ENCODE results near the gene PAXX. TPM values are rescaled to one million over a fixed set of nuclear protein-coding genes. Genes with fewer than 3 reads are reported as not detected.

Gene PAXX
- total RNA-seq, 4 donors from 2014 or later: 52.3 to 92.4 (median 63.0) TPM

DNA sequence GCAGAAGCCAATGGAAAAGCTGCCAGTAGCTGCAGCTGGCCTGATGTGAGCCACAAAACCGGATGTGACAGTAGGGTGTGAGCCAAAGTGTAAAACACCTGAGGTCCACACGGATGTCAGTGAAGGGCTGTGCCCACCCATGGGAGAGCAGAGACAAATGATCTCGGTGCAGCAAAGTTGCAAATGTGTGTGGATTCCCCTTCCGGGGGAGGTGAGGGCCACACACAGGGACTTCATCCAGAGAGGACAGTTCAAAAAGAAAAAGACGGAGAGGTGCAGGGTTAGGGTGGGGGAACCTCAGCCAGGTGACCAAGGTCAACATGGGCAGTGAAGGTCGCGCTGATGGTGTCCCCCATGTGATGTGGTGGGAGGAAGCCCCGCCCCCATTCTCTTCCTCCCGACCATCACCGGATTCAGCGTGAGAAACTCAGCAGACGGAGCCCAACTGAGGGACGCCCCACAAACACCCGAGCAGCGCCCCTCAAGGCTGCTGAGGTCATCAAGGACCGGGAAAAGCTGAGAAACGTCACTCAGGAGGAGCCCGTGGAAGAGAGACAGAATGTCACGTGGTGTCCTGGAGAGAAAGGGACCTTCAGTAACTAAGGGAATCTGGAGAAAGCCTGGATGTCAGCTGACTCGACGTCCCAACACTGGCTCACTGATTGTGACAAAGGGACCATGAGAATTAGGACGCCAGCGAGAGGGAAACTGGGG is 26.3 kb upstream of the PAXX start:
- H3K27me3 ChIP-seq: no peaks in the 10 kb centered on the region
- TF ChIP-seq, protein P1, sequence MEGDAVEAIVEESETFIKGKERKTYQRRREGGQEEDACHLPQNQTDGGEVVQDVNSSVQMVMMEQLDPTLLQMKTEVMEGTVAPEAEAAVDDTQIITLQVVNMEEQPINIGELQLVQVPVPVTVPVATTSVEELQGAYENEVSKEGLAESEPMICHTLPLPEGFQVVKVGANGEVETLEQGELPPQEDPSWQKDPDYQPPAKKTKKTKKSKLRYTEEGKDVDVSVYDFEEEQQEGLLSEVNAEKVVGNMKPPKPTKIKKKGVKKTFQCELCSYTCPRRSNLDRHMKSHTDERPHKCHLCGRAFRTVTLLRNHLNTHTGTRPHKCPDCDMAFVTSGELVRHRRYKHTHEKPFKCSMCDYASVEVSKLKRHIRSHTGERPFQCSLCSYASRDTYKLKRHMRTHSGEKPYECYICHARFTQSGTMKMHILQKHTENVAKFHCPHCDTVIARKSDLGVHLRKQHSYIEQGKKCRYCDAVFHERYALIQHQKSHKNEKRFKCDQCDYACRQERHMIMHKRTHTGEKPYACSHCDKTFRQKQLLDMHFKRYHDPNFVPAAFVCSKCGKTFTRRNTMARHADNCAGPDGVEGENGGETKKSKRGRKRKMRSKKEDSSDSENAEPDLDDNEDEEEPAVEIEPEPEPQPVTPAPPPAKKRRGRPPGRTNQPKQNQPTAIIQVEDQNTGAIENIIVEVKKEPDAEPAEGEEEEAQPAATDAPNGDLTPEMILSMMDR (IDR thresholded peaks at IDR 0.05): no peak
- TF ChIP-seq POLR2A (IDR thresholded peaks at IDR 0.05): no peak
- H3K4me3 ChIP-seq: no peak overlapping the region
- DNase-seq: peak in 1 of 3 donors; percentile 64
- no peaks in the 10 kb centered on the region for H3K9me3 ChIP-seq
- peaks cover 0 to 26% (median 0%) of the 10 kb centered on the region in 4 donors for H3K4me1 ChIP-seq
- no peaks in the 10 kb centered on the region for H3K36me3 ChIP-seq
- H3K27ac ChIP-seq: peak overlapping the region in 1 of 4 donors; percentile 13

DNA sequence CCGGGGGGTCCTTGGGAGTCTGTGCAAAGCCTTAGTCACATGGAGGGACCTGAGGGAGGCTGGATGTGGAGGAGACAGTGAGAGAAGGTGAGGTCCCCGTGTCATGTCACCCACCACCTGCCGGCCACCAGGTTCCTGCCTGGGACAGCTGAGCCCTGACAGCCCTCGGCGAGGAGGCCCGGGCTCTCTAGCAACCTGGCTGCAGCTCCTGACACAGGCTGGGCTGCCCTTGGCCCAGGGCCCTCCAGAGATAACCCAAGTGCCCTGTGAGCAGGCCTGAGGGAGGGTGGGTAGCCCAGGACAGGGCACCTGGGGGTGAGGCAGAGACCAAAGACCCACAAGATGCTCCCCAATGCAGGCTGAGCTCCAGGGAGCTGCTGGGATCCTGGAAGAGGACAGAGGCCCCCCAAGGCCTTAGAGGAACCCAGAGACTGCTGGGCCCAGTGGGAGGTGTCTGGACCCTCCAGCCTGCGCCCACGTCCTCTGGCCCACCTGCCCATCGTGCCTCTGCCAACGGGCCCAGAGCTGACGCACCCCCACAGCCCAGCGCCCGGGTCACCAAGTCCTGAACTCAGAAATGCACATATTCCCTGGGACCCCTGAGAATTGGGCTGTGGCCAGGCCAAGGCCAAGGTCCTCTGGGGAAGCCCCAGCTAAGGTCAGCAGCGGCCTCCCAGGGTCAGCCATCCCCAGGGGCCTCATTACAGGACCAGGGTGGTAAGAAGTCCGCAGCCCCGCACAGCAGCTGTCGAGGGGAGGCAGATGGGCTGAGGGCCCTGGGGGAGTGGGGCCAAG is 23.7 kb upstream of the PAXX start:
- Histone ChIP-seq H3K4me3 (no peak overlapping the region), H3K27ac (no peak overlapping the region), H3K9me3 (no peaks in the 10 kb centered on the region), H3K36me3 (no peaks in the 10 kb centered on the region), H3K4me1 (peaks cover 0 to 26% (median 0%) of the 10 kb centered on the region in 4 donors), H3K27me3 (no peaks in the 10 kb centered on the region)
- TF ChIP-seq, protein P1 (IDR thresholded peaks at IDR 0.05): no peak
- no peak for DNase-seq

DNA sequence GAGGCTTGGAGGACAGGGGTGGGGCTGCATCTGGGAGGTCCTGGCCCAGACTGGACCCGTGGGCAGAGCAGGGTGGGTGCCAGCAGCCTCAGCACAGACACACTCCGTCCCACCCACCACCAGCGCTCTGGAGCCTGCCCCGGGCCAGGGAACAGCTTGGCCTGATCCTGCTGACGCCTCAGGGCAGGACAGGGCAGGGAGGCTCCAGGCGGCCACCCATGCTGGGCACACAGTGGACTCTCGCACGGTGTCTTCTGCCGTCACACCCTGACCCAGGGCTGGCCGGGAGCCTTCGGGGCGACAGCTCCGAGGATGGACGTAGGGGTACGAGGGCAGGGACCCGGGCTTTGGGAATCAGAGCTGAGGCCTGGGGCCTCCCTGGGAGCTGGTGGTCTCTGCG is 23.1 kb upstream of the PAXX start:
- DNase-seq: no peak
- Histone ChIP-seq H3K36me3 (no peaks in the 10 kb centered on the region), H3K4me1 (peaks cover 0 to 23% (median 0%) of the 10 kb centered on the region in 4 donors), H3K27ac (no peak overlapping the region), H3K4me3 (no peak overlapping the region), H3K27me3 (no peaks in the 10 kb centered on the region), H3K9me3 (no peaks in the 10 kb centered on the region)
- TF ChIP-seq, protein P1 (IDR thresholded peaks at IDR 0.05): no peak
- TF ChIP-seq POLR2A (IDR thresholded peaks at IDR 0.05): no peak

DNA sequence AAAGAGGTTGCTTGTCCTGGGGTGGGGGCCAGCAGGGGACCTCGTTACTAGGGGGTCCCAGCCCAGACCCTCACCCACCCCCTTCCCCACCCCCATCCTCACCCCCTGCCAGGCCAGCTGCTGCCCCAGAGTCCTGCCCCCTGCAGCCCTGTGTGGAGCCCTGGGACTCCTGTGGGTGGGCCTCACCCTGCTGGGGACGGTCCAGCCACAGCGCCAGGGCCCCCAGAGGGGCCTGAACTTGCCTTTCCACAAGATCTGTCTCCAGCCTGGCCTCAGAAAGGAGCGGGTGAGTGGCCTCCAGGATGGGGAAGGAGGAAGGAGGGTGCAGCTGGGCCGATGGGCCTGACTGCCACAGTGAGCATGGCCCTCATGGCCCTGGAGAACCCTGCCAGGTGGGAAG is 22.4 kb upstream of the PAXX start:
- Histone ChIP-seq H3K9me3 (no peaks in the 10 kb centered on the region), H3K36me3 (no peaks in the 10 kb centered on the region), H3K27ac (no peak overlapping the region), H3K27me3 (no peaks in the 10 kb centered on the region), H3K4me3 (no peak overlapping the region), H3K4me1 (peaks cover 0 to 17% (median 0%) of the 10 kb centered on the region in 4 donors)
- TF ChIP-seq, protein P1 (IDR thresholded peaks at IDR 0.05): no peak
- no peak for TF ChIP-seq POLR2A (IDR thresholded peaks at IDR 0.05)
- DNase-seq: no peak

DNA sequence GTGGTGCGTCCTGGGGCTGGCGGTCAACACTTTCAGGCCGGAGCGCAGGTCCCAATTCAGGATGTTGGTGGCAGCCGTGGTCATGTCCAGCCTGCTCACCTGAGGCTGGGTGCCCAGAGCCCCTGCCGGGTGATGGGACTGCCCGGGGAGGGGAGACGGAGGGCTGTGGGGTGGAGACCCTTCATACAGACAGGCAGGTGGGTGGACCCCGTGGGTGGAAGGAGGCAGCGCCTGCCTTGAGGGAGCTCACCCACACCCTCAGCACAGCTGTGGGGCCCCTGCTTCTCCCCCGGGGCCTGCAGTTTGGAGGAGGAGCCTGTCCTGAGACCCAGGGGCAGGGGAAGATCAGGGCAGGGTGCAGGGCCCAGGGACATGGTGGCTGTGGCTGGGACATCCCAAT is 21.9 kb upstream of the PAXX start:
- DNase-seq: no peak
- H3K9me3 ChIP-seq: no peaks in the 10 kb centered on the region
- no peaks in the 10 kb centered on the region for H3K36me3 ChIP-seq
- no peak overlapping the region for H3K27ac ChIP-seq
- H3K4me1 ChIP-seq: peaks cover 0 to 18% (median 0%) of the 10 kb centered on the region in 4 donors
- no peak for TF ChIP-seq POLR2A (IDR thresholded peaks at IDR 0.05)
- TF ChIP-seq, protein P1 (IDR thresholded peaks at IDR 0.05): no peak
- no peaks in the 10 kb centered on the region for H3K27me3 ChIP-seq
- no peak overlapping the region for H3K4me3 ChIP-seq

All from Peyer's patch (tissue), 4 donors.